Regular cardiac myocyte (primary cell): ENCODE data around the gene GTF3C1. TPM values are rescaled to one million over a fixed set of nuclear protein-coding genes. Genes with fewer than 3 reads are reported as not detected.

Experiments used
- total RNA-seq: library from RNA; depleted of rRNA; stranded (reverse); fragments of >200 nt; gene quantifications from 2 replicates; pipeline ENCODE4 v1.2.3, GENCODE V29; 2014

The GTF3C1 gene, protein sequence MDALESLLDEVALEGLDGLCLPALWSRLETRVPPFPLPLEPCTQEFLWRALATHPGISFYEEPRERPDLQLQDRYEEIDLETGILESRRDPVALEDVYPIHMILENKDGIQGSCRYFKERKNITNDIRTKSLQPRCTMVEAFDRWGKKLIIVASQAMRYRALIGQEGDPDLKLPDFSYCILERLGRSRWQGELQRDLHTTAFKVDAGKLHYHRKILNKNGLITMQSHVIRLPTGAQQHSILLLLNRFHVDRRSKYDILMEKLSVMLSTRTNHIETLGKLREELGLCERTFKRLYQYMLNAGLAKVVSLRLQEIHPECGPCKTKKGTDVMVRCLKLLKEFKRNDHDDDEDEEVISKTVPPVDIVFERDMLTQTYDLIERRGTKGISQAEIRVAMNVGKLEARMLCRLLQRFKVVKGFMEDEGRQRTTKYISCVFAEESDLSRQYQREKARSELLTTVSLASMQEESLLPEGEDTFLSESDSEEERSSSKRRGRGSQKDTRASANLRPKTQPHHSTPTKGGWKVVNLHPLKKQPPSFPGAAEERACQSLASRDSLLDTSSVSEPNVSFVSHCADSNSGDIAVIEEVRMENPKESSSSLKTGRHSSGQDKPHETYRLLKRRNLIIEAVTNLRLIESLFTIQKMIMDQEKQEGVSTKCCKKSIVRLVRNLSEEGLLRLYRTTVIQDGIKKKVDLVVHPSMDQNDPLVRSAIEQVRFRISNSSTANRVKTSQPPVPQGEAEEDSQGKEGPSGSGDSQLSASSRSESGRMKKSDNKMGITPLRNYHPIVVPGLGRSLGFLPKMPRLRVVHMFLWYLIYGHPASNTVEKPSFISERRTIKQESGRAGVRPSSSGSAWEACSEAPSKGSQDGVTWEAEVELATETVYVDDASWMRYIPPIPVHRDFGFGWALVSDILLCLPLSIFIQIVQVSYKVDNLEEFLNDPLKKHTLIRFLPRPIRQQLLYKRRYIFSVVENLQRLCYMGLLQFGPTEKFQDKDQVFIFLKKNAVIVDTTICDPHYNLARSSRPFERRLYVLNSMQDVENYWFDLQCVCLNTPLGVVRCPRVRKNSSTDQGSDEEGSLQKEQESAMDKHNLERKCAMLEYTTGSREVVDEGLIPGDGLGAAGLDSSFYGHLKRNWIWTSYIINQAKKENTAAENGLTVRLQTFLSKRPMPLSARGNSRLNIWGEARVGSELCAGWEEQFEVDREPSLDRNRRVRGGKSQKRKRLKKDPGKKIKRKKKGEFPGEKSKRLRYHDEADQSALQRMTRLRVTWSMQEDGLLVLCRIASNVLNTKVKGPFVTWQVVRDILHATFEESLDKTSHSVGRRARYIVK (N-terminal part only)
- total RNA-seq, result 56.7 and 74.6 TPM in 2 replicates

GRCh38 chr16:27549746-27550581, at the start of gene GTF3C1, which contains the start of gene KATNIP:
Gene GTF3C1, minus strand, starts transcription at chr16:27549913. Its CDS starts 23 bp downstream, at chr16:27549890.
Gene KATNIP, plus strand, starts transcription at chr16:27550144. Its CDS starts 27 bp downstream, at chr16:27550171.

Other genes with a start within 250 kb of the GTF3C1 start
- 27.9 and 39.1 TPM in 2 replicates for gene IL4R, start 235.9 kb downstream of the GTF3C1 start, total RNA-seq
- gene IL21R, start 147.7 kb downstream of the GTF3C1 start, total RNA-seq, result 0.28 and 1.2 TPM in 2 replicates
- gene KATNIP, start 231 bp upstream of the GTF3C1 start, total RNA-seq, result 16.3 and 16.7 TPM in 2 replicates